BLaER1 treated with 17β-estradiol and CSF1 and Interleukin-3, amounts not matched to agents 10 nM and 100 nM (cell line): ENCODE data around the gene JTB.
A peak's percentile ranks its signal among the peaks of the same experiment; 100 is the strongest.

Experiments
- H3K27ac ChIP-seq, 11 experiments: shearing (Covaris generic); formaldehyde crosslinking; 2 replicates each; pipeline ENCODE4 v1.8.1; 2022
- H3K27me3 ChIP-seq, 11 experiments: shearing (Covaris generic); formaldehyde crosslinking; 2 replicates each; pipeline ENCODE4 v1.8.1; 2022
- H3K36me3 ChIP-seq, 11 experiments: shearing (Covaris generic); formaldehyde crosslinking; 2 replicates each; pipeline ENCODE4 v1.8.1; 2022
- H3K4me1 ChIP-seq, 10 experiments: shearing (Covaris generic); formaldehyde crosslinking; 2 replicates each; pipeline ENCODE4 v1.8.1; 2022
- H3K4me2 ChIP-seq, 11 experiments: shearing (Covaris generic); formaldehyde crosslinking; 2 replicates each; pipeline ENCODE4 v1.8.1; 2022
- H3K4me3 ChIP-seq, 10 experiments: shearing (Covaris generic); formaldehyde crosslinking; 2 replicates each; pipeline ENCODE4 v1.8.1; 2022
- H3K9ac ChIP-seq, 11 experiments: shearing (Covaris generic); formaldehyde crosslinking; 2 replicates each; pipeline ENCODE4 v1.8.1; 2022
- H3K9me3 ChIP-seq, 11 experiments: shearing (Covaris generic); formaldehyde crosslinking; replicated peaks in 1 of 11; 2 replicates each; pipeline ENCODE4 v1.8.1; 2022
- H4K20me1 ChIP-seq, 11 experiments: shearing (Covaris generic); formaldehyde crosslinking; 2 replicates each; pipeline ENCODE4 v1.8.1; 2022
- Cebpa-rat ChIP-seq, 11 experiments: shearing (Covaris generic); IDR thresholded peaks; 2 replicates each; pipeline ENCODE4 v1.8.1; 2022

Gene JTB

DNA sequence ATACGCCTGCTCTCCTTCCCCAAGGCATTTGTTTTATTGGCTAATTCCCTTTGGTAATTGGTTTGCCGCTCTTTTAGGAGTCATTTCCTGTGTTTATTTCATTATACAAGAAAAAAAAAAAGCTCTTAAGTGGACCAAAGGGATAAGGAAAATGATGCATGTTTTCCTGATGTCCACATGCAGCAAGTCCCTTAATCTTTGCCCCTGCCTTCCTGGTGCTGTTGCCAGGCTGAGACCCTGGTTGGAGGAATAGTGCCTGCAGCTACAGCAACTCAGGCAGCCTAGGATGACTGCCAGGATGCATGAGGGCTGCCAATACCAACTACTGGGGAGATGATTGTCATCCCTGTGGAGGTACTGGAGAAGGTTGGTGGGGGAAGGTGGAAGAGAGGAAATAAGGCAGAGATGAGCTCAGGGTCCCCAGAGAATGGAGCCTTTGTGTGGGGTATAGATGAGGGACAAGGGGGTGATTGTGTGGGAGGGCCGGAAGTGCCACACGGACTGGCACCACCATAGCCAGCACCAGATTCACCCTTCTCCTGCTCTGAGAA is 48.6 kb downstream of the JTB start:
- no peaks in the 10 kb centered on the region for H3K27me3 ChIP-seq
- H3K4me3 ChIP-seq, result no peak overlapping the region
- no peak for TF ChIP-seq Cebpa-rat (IDR thresholded peaks at IDR 0.05)
- H3K4me2 ChIP-seq, result peak overlapping the region in 10 of 11 experiments; percentile 19 to 69 (median 54); a peak in 21 of 22 replicates
- peak overlapping the region in 8 of 11 experiments; percentile 8 to 57 (median 24); a peak in 10 of 22 replicates for H3K27ac ChIP-seq
- H3K36me3 ChIP-seq, result peaks cover 40 to 59% (median 50%) of the 10 kb centered on the region in 11 experiments
- H4K20me1 ChIP-seq, result peaks cover 0 to 57% (median 6%) of the 10 kb centered on the region in 11 experiments; a peak in 10 of 22 replicates
- H3K4me1 ChIP-seq, result peaks cover 42 to 53% (median 48%) of the 10 kb centered on the region in 10 experiments
- peak overlapping the region in 4 of 11 experiments; percentile 5 to 41 (median 24); a peak in 5 of 22 replicates for H3K9ac ChIP-seq
- H3K9me3 ChIP-seq, result no peaks in the 10 kb centered on the region

GRCh38 chr1:153928245-153928644 is 49.2 kb downstream of the JTB start:
- TF ChIP-seq Cebpa-rat (IDR thresholded peaks at IDR 0.05), result no peak
- peak overlapping the region in 2 of 11 experiments; percentile 34 to 41; a peak in 3 of 22 replicates for H3K9ac ChIP-seq
- H3K4me3 ChIP-seq, result no peak overlapping the region
- peak overlapping the region in 8 of 11 experiments; percentile 5 to 57 (median 14); a peak in 10 of 22 replicates for H3K27ac ChIP-seq
- no peaks in the 10 kb centered on the region for H3K9me3 ChIP-seq
- H3K27me3 ChIP-seq, result no peaks in the 10 kb centered on the region
- peaks cover 34 to 53% (median 43%) of the 10 kb centered on the region in 11 experiments for H3K36me3 ChIP-seq
- H3K4me2 ChIP-seq, result peak overlapping the region in 10 of 11 experiments; percentile 19 to 69 (median 54); a peak in 17 of 22 replicates
- peaks cover 38 to 55% (median 51%) of the 10 kb centered on the region in 10 experiments for H3K4me1 ChIP-seq
- H4K20me1 ChIP-seq, result peaks cover 0 to 51% (median under 1%) of the 10 kb centered on the region in 11 experiments; a peak in 9 of 22 replicates

GRCh38 chr1:153926405-153926804 is 51.1 kb downstream of the JTB start:
- H3K9me3 ChIP-seq, result no peaks in the 10 kb centered on the region
- no peak overlapping the region for H3K9ac ChIP-seq
- H3K4me3 ChIP-seq, result no peak overlapping the region
- H3K4me1 ChIP-seq, result peaks cover 40 to 56% (median 52%) of the 10 kb centered on the region in 10 experiments
- no peaks in the 10 kb centered on the region for H3K27me3 ChIP-seq
- H3K4me2 ChIP-seq, result peak overlapping the region in 5 of 11 experiments; percentile 23 to 62 (median 48); a peak in 5 of 22 replicates
- no peak for TF ChIP-seq Cebpa-rat (IDR thresholded peaks at IDR 0.05)
- H3K27ac ChIP-seq, result 0 out of 22 replicates have a peak overlapping the region, but pooled peaks of 1 of the 11 experiments have one; percentile 29
- H3K36me3 ChIP-seq, result peaks cover 18 to 34% (median 26%) of the 10 kb centered on the region in 11 experiments; a peak in 21 of 22 replicates
- H4K20me1 ChIP-seq, result peaks cover 5 to 39% (median 7%) of the 10 kb centered on the region in 11 experiments; a peak in 15 of 22 replicates
